GM20431 (cell line): ENCODE measurements around the gene MAPK10.
"Not testable (repeated sequence)": the region's sequence is repeated elsewhere in the genome, so short reads cannot be mapped to it uniquely, and the experiment has no call there.

Source experiments
- in situ Hi-C: fragments of 300-500 bp; cut with MseI, MboI; formaldehyde crosslinking; loops from one replicate; pipeline ENCODE4 v1.15.0; 2020; ENCODE audit warnings: low sequenced_read_pairs; ENCODE audit not compliant: unreplicated experiment

Gene MAPK10

DNA sequence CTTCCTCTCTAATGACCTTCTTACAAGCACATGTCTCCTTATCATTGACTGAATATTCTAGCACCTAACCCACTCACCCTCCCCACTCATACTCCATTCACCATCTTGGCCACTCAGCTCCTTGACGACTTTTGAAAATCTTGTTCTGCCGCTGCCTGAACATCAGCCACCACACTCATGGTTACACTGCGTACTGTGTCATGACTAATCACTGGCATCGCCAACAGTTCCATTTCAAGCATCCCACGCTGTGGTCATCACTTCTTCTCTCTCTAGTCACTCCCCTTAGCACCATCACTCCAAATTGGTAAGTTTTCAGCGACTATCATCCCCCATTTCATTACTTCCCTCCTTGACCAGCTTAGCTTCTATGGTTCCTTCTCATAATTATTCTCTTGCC lies 352.8 kb downstream of the MAPK10 start:
- in situ Hi-C loops = no loop called here

DNA sequence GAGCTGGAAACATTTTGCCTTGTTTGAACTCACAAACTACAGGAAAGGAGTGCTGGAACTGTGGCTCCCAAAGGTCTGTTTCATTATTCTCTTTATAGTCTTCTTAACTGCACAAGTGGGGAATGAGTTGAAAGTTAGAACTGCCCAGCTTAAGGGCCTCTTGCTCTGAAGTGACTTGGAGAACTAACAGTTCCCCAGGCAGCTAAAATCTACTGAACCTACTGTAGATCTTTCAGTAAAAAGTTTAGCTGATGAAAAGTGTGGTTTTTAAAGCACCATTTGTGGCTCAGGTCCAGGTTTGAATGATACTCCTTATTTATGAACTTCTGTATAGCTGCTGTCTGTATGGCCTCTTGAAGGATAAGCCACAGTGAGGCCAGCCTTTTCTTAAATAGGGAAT lies 353.8 kb downstream of the MAPK10 start:
- in situ Hi-C loops = no loop called here

DNA sequence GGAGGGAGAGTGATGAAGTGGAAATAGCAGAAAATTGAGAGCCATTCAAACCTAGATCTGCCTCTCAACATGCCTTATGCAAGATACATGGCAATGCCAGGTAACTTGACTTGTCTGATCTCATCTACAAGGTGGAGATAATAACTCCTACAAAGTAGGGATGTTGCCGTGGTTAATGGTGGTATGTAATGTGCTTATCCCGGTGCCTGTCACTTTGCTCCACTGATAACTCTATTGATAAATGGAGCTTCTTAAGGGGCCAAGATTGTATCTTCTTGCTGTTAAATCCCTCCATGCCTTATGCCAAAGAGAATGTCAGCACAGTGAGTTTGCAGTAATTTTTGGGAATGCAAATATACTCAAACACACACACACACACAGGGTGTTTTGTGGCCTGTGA lies 355.8 kb downstream of the MAPK10 start:
- in situ Hi-C loops = no loop called here

DNA sequence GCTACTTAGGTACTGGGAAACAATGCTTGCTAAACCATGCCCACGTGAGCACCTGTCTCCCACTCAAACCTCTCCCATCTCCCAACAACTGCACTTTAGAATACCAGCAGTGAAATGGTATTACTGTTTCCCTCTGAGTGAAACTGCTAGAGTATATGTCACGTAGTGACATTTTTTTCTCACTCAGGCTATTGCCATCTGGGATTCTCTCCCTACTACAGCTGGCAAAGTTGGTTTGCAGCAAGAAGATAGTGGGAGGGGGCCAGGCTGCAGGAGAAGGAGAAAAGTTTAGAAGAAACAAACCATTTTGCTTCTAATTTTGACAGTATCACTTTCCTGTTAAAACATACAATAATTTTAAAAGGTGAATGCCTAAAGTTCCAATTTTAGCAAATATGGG lies 358.3 kb downstream of the MAPK10 start:
- in situ Hi-C loops = no loop called here

- in situ Hi-C loops = no loop called here
These were observed 364.5 kb downstream of the MAPK10 start for GRCh38 chr4:85995361-85995760.

DNA sequence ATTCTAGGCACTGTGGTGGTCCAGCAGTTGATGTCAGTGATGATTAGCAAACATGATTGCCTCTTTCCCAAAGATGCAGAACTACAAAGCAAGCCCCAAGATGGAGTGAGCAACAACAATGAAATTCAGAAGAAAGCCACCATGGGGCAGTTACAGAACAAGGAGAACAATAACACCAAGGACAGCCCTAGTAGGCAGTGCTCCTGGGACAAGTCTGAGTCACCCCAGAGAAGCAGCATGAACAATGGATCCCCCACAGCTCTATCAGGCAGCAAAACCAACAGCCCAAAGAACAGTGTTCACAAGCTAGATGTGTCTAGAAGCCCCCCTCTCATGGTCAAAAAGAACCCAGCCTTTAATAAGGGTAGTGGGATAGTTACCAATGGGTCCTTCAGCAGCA lies 365.3 kb downstream of the MAPK10 start:
- in situ Hi-C loops = no loop called here

DNA sequence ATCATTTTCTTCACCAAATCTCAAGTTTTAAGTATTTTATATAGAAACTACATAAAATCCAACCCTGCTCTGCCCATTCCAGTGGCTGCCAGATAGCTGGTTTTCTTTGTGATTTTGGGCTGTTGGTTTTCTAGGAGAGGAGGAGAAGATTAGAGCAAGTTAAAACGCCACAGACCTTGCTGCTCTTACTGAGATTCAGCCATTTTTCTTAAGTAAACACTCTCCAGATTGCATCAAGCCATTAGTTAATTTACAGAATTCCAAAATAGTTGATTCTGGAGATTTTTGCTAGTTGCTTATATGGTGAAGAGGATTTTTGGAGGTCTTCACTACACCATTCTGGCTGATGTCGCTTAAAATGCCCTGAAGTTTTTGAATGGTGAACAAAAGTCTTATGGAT lies 366.2 kb downstream of the MAPK10 start:
- in situ Hi-C loops = no loop called here

GRCh38 chr4:85986266-85986665 lies 373.6 kb downstream of the MAPK10 start:
- in situ Hi-C loops = no loop called here

GRCh38 chr4:85979276-85979675 lies 380.6 kb downstream of the MAPK10 start:
- in situ Hi-C loops = no loop called here

- in situ Hi-C loops = no loop called here
These were observed 389.3 kb downstream of the MAPK10 start for GRCh38 chr4:85970535-85970934.

DNA sequence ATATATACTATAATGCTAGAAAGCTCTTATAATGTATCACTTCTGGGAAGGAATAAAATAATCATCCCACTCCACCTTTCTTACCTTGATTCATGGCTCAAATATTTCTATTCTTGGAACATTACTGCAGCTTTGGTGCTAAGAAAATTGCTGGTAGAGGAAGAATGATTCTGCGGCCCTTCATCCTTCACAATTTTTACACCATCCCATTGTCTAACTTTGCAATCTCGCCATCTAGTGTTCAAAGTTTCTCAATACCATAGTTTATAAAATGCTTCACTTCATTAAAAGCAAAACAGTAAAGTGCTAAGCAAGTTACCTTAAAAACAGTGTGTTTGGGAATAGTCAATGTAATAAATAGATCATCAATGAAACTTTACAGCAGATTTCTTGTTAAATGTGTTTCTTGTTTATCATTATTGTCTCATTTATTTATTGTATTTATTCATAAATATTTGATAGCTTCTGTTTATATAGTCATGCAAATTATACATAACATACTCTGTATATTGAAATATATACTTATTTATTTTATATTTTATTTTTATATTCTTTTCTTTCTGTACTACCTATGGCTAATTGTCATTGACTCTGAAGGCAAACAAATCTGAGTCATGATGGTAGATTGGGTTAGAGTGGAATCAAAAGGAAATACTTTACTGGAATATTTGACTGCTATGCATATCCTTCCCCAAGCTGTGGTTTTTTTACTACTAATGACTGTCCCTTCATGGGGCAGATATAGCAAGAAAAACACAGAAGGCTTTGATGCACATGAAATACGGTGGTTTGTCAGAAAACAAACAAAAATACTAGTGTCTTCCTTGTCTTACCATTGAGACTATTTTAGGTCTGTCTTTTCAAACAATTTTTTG lies 390.7 kb downstream of the MAPK10 start:
- in situ Hi-C loops = no loop called here

DNA sequence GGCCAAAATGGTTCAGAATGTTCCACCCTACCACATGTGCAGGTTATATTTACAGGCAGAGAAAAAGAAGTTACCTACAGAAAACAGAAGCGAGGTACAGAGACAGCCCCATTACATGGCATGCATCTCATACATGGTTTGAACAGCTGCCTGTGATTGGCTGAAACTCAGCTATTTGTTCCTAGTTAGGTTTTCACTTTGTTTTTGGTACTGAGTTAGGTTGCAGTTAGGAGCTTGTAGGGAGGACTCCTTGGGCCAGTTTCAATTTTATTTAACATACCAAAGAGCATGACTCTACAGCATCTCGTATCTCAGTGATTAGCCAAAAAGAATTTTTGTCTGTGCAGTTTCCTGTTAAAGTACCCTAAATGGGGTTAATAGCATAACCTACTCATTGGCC lies 392.0 kb downstream of the MAPK10 start:
- in situ Hi-C loops = no loop called here

DNA sequence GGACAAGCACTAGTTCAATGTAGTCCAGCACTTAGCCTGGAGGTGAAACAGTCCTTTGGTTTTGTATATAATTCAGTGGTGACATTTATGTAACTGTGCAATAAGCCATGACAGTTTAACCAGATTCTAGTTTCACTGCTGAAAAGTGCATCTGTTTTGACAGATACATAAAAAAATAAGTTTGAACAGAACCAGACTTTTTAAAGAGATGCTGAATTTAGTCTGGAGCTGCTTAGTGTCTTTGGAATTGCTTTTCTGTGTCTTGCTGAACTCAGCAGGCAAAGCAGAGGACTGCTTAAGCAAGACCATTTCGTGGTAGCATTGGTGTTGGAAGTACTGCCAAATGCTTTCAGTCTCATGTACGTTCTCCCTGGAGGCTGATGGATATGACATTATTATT lies 393.5 kb downstream of the MAPK10 start:
- in situ Hi-C loops = no loop called here

DNA sequence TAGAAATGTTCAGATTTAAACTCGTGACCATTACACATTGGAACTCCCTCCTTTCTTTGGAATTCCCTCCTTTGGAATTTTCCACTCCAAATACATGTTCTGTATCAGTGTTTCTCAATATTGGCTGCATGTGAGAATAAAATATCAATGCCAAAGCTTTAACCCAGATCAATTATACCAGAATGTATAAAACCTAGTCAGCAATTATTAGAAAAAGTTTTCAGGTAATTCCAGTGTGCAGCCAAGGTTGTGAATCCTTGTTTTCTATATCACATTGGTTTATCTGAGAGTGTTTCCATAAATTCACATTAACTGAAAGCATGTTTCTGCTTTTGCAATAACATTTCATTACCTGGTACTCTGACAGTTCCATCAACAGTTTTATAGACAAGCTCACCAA lies 394.3 kb downstream of the MAPK10 start:
- in situ Hi-C loops = no loop called here

DNA sequence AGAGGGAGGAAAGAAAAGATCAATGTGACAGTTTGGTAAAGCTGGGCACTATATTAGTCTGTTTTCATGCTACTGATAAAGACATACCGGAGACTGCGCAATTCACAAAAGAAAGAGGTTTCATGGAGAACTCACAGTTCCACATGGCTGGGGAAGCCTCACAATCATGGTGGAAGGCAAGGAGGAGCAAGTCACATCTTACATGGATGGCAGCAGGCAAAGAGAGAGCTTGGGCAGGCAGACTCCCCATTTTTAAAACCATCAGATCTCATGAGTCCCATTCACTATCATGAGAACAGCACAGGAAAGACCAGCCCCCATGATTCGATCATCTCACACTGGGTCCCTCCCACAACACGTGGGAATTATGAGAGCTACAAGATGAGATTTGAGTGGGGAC lies 394.8 kb downstream of the MAPK10 start:
- in situ Hi-C loops = not testable (repeated sequence)

- in situ Hi-C loops = no loop called here
These were observed 395.6 kb downstream of the MAPK10 start for GRCh38 chr4:85964298-85964697.

DNA sequence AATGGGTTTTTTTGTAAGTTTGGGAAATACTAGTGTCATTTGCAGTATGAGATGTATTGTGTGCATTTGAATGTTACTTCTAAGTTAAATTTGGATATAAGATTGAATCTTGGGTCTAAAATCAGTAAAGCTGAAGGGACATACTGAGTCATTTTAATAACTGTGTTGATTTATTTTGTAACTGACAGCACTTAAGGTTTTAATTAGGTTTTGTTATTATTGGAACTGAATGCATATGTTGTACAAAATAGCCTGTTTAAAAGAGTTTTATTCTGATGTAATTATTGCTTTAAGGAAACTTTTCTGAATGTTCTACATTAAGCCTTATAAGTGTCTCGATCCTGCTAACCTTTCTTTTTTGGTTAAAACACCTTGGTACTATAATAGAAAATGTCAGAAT lies 396.6 kb downstream of the MAPK10 start:
- in situ Hi-C loops = no loop called here

- in situ Hi-C loops = no loop called here
These were observed 398.0 kb downstream of the MAPK10 start for GRCh38 chr4:85961887-85962286.

DNA sequence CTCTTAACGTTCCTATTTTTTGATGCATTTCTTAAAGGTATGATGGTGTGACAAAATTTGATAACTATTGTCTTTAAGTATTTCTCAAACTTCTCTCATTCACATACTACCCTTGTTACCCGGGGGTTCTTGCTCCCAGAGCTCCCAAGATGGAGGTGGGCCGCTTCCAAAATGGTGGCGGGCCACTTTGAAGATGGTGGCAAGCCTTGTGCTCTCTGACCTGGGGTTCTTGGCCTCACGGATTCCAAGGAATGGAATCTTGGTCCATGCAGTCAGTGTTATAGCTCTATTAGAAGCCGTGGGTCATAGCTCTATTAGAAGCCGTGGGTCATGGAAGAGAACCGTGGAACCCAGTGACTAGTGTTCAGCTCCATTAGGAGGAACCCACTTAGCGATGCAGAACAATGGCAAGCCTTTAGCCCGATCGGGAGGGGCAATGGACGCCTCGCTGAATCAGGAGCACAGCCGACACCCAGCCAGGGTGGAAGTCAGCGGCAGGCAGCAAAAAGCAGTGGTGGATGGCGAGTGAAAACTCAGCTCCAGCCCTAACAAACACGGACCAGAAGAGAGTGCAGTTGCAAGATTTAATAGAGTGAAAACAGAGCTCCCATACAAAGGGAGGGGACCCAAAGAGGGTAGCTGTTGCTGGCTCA lies 403.4 kb downstream of the MAPK10 start:
- in situ Hi-C loops = no loop called here

DNA sequence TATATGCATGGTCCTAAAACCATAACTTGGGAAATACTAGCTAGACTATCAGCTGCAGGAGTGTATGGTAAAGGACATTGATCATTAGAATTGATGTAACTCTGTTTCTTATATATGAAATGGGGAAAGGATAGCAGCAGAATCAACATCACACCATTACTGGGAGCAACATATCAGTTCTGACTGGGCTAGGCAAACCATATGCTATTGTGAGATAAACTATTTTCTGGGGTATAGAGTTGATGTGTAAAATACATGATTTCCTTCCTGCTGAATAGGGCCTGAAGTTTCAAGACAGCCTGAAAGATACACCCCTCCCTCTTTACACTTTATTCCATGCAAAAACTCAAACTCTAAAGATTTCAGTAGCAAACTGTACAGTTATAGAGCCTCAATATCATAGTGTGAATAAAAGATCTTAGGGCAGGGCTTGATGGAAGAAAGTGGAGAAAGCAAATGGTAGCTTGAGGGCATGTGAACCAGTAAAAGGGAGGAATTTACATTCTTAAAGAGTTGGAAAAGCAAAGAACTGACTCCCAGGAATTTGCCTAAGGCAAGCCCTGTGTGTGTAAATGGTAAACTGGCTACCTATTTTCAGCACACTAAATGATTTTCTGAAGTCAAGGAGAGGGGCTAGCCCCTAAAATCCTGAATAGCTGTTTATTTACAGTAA lies 404.1 kb downstream of the MAPK10 start:
- in situ Hi-C loops = no loop called here

GRCh38 chr4:85953651-85954018 lies 406.2 kb downstream of the MAPK10 start:
- in situ Hi-C loops = no loop called here
